Activated T-helper 17 cell treated with anti-CD3 and anti-CD28 coated beads, Interleukin-2, amount 50 U/mL, for 72 hours (primary cell): Measurements from ENCODE around the gene KCNH5. TPM values are rescaled to one million over a fixed set of nuclear protein-coding genes. Genes with fewer than 3 reads are reported as not detected.

Source experiments
- ATAC-seq: fragments of 150-1000 bp; cut with Tn5 transposase; replicated peaks from 2 replicates; pipeline ENCODE4 v1.10.0; 2021; ENCODE audit warnings: mild to moderate bottlenecking, moderate library complexity
- H3K27ac Mint-ChIP-seq: one replicate; pipeline ENCODE4 v1.8.0; 2022; ENCODE audit warnings: mixed read lengths
- H3K27me3 Mint-ChIP-seq: one replicate; pipeline ENCODE4 v1.8.0; 2022; ENCODE audit warnings: mixed read lengths
- H3K36me3 Mint-ChIP-seq: one replicate; pipeline ENCODE4 v1.8.0; 2022; ENCODE audit warnings: low read depth, mild to moderate bottlenecking, mixed read lengths
- H3K4me1 Mint-ChIP-seq: one replicate; pipeline ENCODE4 v1.8.0; 2022; ENCODE audit warnings: mixed read lengths
- H3K4me3 Mint-ChIP-seq: one replicate; pipeline ENCODE4 v1.8.0; 2022; ENCODE audit warnings: mild to moderate bottlenecking, mixed read lengths
- H3K9me3 Mint-ChIP-seq: one replicate; pipeline ENCODE4 v1.8.0; 2022; ENCODE audit warnings: mixed read lengths
- total RNA-seq, 2 donors: library from RNA; stranded (reverse); gene quantifications; one replicate each; pipeline ENCODE4 v1.2.3, GENCODE V29; 2022

Gene KCNH5
- total RNA-seq, 2 donors from 2014 or later: not detected

DNA sequence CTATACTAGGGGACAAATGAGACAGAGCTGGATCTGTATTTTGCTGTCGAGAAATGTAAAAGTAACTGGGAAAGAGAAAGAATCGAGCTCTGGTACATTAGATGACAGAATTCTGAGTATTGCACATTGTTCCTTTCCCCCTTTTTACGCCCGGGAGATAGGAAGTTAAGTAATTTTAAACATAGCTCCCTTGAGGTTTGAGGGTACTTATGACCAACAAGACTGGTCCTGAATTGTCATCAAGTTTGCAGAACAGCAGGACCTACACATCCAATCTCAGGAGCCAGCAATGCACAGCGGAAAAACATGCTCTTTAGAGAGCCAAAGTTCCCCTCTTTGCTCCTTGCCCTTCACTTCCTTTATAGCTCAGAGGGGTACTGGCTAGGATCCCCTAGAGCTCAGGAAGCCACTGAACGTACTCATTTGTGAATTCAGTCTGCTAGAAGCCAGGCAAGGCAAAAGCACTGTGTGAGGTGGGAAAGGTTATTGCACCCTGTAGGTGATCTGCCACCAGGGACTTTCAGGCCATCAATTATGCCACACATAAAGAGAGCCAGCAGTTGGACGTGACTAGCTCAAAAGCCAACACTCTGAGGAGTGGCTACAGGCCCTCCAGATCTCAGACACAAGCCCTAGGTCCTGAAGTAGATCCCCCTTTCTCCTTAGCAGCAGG is 333.8 kb downstream of the KCNH5 start:
- Mint-ChIP-seq H3K4me3 (no peak overlapping the region), H3K36me3 (no peaks in the 10 kb centered on the region), H3K9me3 (no peaks in the 10 kb centered on the region), H3K27ac (no peak overlapping the region), H3K4me1 (no peaks in the 10 kb centered on the region), H3K27me3 (no peaks in the 10 kb centered on the region)
- no peak for ATAC-seq

DNA sequence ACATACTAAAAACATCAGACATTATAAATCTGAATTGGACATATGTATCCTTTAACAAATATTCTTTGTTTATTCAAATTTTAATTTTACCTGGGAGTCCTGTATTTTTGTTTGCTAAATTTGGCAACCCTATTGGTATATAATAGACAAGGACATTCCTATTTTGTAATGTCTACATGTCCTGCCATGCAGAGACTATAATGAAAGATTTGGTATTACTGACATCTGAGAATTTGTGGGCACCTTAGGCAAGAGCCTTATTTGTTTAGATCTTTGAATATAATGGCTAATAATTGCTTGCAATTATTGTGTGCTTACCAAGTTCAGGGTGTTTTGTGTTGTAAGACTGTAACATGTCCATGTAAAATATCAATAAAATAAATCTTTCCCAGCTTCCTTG is 334.4 kb downstream of the KCNH5 start:
- Mint-ChIP-seq H3K4me1 (no peaks in the 10 kb centered on the region), H3K27ac (no peak overlapping the region), H3K4me3 (no peak overlapping the region), H3K36me3 (no peaks in the 10 kb centered on the region), H3K9me3 (no peaks in the 10 kb centered on the region), H3K27me3 (no peaks in the 10 kb centered on the region)
- ATAC-seq: no peak

DNA sequence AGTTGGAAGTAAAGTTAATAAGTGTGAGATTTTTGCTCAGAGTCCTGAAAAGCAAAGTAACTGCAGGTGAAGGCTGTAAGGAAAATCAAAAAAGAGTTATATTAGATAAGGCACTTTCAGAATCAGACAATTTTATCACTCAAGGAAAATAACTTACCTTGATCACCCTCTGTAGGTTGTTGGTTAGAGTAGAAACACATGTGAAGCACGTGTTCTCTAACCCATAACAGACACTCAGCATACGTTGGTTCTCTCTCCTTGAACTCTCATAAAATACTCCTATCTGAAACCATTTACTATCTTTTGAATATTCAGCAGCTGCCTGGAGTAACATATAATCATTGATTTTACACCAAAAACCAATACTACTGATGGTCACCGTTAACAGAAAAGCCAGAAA is 335.5 kb downstream of the KCNH5 start:
- no peak overlapping the region for H3K27ac Mint-ChIP-seq
- no peaks in the 10 kb centered on the region for H3K4me1 Mint-ChIP-seq
- H3K9me3 Mint-ChIP-seq: no peaks in the 10 kb centered on the region
- no peak for ATAC-seq
- no peaks in the 10 kb centered on the region for H3K27me3 Mint-ChIP-seq
- H3K36me3 Mint-ChIP-seq: no peaks in the 10 kb centered on the region
- H3K4me3 Mint-ChIP-seq: no peak overlapping the region

DNA sequence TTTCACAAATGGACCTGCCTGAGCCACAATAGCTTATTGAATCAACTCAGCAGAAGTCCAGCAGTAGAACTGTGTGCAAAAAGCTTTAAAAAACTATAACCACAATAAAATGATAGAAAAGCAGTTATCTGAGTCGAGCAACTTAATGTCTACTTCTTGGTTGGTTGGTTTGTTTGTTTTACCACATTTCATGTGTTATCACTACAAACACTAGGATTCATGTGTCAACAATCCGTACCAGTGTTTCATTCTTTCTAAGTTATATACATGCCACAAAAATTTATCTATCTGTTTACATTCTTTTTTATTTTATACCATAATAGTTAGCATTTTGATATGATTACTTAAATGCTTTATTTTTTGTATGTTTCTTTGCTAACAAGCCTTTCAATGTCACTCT is 339.0 kb downstream of the KCNH5 start:
- no peak for ATAC-seq
- Mint-ChIP-seq H3K36me3 (no peaks in the 10 kb centered on the region), H3K27me3 (no peaks in the 10 kb centered on the region), H3K9me3 (no peaks in the 10 kb centered on the region), H3K27ac (no peak overlapping the region), H3K4me3 (no peak overlapping the region), H3K4me1 (no peaks in the 10 kb centered on the region)

DNA sequence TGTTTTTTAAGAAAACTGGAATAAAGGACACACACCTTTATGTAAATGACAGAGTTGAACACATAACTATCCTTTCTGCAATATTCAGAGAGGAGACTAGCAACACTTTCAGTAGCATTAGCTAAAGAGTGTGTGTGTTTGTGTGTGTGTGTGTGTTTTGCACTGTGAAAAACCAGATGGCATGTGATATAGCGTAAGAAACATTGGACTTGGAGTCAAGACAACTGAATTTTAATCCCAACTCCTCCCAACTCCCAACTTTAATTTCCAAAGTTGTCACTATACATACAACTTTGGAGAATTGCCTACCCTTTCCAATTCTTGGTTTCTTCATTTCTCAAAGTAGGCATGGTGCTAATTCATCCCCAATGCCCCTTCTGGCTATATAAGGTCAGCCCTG is 347.8 kb downstream of the KCNH5 start:
- Mint-ChIP-seq H3K9me3 (peaks cover 3% of the 10 kb centered on the region), H3K4me1 (no peaks in the 10 kb centered on the region), H3K27ac (no peak overlapping the region), H3K36me3 (no peaks in the 10 kb centered on the region), H3K27me3 (no peaks in the 10 kb centered on the region), H3K4me3 (no peak overlapping the region)
- ATAC-seq: no peak

DNA sequence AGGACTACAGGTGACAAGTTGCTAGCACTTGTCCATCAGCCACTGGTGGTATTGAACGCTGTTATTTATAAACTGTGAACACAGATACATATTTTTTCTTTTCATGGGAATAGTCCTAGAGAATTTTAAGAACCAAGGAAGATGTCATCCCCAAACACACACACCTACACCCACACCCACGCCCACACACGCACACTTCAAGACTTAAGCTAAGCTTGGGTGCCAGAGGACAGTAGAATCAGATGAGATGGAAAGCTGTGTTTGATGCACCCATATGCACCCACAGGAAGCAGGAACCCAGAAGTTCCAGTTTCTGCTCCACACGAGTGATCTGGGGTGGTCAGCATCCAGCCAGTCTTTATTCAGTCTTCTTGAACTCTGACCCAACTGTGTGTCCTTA is 348.3 kb downstream of the KCNH5 start:
- no peak overlapping the region for H3K27ac Mint-ChIP-seq
- H3K4me3 Mint-ChIP-seq: no peak overlapping the region
- peaks cover 3% of the 10 kb centered on the region for H3K9me3 Mint-ChIP-seq
- no peaks in the 10 kb centered on the region for H3K36me3 Mint-ChIP-seq
- no peaks in the 10 kb centered on the region for H3K27me3 Mint-ChIP-seq
- no peak for ATAC-seq
- no peaks in the 10 kb centered on the region for H3K4me1 Mint-ChIP-seq

DNA sequence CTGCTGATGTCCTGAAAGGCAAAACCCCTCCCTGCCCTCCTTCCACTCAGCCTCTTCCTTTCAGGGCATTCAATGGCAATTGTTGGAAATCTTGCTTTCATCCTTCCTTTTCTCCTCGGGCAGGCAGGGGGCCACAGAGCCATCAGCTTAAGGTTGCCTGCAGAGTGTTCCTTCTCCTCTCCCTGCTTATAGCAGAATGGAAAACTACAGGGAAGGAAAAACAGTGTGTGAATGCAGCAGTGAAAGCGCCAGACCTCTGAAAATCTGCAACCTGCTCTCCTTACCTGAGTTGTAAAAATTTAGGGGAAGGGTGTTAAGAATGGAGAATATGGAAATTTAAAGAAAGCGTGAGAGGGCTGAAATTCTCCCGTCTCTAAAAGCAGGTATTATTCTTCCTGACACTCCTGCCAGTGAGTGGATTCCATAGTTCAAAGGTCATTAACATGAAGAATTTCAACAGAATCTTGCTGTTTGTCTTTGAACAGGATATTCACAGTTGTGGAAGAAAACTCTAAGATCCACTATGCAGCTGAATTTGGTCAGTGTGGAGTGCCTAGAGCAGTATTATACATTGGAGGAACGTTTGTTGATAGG is 348.8 kb downstream of the KCNH5 start:
- Mint-ChIP-seq H3K4me3 (no peak overlapping the region), H3K9me3 (peaks cover 3% of the 10 kb centered on the region), H3K27me3 (no peaks in the 10 kb centered on the region), H3K4me1 (no peaks in the 10 kb centered on the region), H3K27ac (no peak overlapping the region), H3K36me3 (no peaks in the 10 kb centered on the region)
- no peak for ATAC-seq

DNA sequence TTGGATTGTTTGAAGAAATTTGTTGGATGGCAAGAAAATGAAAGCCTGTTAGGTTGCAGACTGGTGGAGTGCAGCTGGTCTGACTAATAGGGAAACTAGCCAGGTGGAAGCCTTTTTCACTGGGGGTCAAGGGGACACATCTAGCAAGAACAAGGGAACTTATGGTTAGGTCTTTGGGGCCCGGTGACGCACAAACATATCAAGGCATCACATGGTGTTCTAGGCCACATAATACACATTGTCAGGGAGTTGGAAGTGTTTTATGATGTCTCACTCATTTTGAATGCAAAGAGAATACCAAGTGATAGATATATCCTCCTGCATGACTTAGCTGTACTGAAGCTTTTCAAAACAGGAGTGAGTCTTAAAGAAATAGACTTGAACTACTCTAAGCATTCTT is 351.2 kb downstream of the KCNH5 start:
- peaks cover 8% of the 10 kb centered on the region for H3K9me3 Mint-ChIP-seq
- H3K36me3 Mint-ChIP-seq: no peaks in the 10 kb centered on the region
- ATAC-seq: no peak

DNA sequence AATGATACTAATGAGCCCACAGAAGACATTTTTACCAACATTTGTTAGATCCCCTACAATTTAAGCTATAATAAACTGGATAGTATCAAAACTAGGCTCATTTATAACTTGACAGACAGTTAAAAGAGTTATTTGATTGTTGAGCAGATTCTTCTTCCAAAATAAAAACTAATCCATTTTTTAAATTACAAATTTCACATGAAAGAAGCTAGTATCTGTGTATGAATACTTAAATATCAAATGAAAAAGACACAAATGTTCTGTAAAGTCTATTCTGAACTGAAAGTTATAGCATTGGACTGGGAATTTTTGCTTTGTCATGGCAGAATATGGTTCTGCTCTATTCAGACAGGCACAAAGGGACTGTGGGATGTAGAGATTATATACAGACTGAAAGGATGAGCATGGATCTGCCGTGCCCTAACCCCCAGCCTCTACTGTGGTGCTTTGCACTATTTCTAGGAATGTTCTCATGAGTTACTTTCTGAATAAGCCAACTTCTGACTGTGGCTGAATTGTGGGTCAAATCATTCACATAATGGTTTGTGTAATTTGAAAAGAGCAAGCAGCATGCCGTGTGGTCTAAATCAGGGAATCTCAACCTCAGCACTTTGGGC is 352.7 kb downstream of the KCNH5 start:
- Mint-ChIP-seq H3K4me1 (no peaks in the 10 kb centered on the region), H3K27me3 (no peaks in the 10 kb centered on the region), H3K36me3 (no peaks in the 10 kb centered on the region), H3K27ac (no peak overlapping the region), H3K9me3 (peaks cover 13% of the 10 kb centered on the region), H3K4me3 (no peak overlapping the region)
- no peak for ATAC-seq

More for the DNA sequence above, 351.2 kb downstream of the KCNH5 start:
- Mint-ChIP-seq H3K4me3 (no peak overlapping the region), H3K4me1 (no peaks in the 10 kb centered on the region), H3K27me3 (no peaks in the 10 kb centered on the region), H3K27ac (no peak overlapping the region)

DNA sequence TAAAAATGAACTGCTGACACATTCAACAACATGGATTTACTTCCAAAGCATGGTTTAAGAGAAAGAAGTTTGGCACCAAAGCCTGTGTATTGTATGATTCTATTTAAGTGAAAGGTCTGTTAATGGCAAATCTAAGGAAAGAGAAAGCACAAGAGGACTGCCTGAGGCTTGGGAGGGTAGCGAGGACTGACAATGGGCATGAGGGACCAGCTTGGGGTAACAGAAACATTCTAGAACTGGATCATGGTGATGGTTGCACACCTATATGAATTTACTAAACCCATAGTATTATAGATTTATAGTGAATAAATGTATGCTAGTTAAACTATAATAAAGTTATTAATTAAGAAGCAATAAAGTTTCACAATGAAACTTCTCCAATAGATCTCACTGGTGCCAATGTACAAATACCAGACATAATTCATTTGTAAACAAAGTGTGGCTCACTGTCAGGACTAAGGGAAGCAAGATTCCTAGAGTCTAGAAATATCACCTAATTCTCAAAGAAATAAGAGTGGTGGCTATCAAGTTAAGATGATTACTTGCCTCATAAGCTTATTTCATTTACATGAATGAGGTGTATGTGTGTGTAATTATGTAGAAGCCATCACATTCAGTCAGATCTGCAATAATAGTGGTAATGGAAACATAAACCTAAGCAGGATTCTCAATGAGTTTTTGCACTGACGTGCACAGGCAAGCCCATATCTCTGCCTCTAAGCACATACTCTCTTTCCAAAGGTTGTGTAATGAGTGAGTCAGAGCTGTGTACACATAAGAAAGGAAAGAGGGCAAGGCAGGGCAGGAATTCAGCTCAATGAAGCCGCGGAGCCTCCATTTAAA is 353.4 kb downstream of the KCNH5 start:
- no peaks in the 10 kb centered on the region for H3K36me3 Mint-ChIP-seq
- no peaks in the 10 kb centered on the region for H3K27me3 Mint-ChIP-seq
- no peak overlapping the region for H3K4me3 Mint-ChIP-seq
- peaks cover 13% of the 10 kb centered on the region for H3K9me3 Mint-ChIP-seq
- H3K27ac Mint-ChIP-seq: no peak overlapping the region
- ATAC-seq: no peak
- no peaks in the 10 kb centered on the region for H3K4me1 Mint-ChIP-seq

DNA sequence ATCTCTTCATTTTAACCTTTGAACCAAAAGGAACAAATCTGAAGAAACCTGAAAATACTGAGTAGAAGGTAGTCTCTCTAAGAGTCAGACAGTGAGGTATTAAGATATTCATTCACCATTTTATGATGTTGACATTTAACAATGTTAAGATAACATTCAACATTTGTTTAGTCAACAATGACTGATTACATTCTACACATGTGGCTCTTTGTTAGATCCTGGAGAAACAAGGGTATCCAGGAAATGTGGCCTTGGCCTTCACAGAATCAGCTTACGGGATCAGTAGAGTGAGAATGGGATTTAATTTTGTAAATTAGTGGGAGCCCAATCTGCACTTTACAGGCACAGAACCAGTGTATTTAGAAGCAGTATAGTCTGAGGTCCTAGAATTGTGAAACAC is 355.5 kb downstream of the KCNH5 start:
- no peaks in the 10 kb centered on the region for H3K27me3 Mint-ChIP-seq
- no peak for ATAC-seq
- H3K27ac Mint-ChIP-seq: no peak overlapping the region
- H3K4me1 Mint-ChIP-seq: no peaks in the 10 kb centered on the region
- H3K36me3 Mint-ChIP-seq: no peaks in the 10 kb centered on the region
- peaks cover 13% of the 10 kb centered on the region for H3K9me3 Mint-ChIP-seq
- no peak overlapping the region for H3K4me3 Mint-ChIP-seq

DNA sequence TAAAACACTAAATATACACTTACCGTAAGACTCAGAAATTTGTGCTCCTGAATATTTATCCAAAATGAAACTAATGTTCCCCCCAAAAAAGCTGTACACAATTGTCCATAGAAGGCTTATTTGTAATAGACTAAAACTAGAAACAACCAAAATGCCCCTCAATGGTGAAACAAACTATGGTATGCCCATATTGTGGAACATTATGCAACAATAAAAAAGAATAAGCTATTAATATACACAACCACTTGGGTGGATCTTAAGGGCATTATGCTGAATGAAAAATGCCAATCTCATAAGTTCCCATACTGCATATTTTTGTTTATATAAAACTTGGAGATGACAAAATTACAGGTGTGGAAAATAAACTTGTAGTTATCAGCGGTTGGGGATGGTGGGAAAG is 357.4 kb downstream of the KCNH5 start:
- Mint-ChIP-seq H3K4me1 (no peaks in the 10 kb centered on the region), H3K36me3 (no peaks in the 10 kb centered on the region), H3K9me3 (peaks cover 9% of the 10 kb centered on the region), H3K27me3 (no peaks in the 10 kb centered on the region), H3K4me3 (no peak overlapping the region), H3K27ac (no peak overlapping the region)
- no peak for ATAC-seq

DNA sequence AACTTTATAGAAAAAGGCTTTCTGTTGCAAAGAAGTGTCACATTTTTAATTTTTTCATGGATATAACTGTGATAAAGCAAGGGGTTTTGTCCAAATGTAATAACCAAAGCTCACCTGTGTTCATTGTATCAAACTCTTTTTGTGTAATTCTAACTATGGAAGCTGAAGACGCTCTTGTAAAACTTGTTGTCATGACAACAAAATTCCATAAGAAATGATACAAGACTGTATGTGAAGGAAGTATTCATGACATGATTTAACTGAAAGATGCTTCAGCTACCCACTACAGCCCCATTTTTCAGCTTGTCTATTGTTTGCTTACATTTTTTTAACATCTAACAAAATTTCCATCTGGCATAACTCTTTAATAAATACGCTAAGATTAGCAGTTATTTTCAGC is 360.9 kb downstream of the KCNH5 start:
- no peak overlapping the region for H3K4me3 Mint-ChIP-seq
- H3K4me1 Mint-ChIP-seq: no peaks in the 10 kb centered on the region
- no peak overlapping the region for H3K27ac Mint-ChIP-seq
- H3K9me3 Mint-ChIP-seq: peaks cover 13% of the 10 kb centered on the region
- H3K36me3 Mint-ChIP-seq: no peaks in the 10 kb centered on the region
- ATAC-seq: no peak
- H3K27me3 Mint-ChIP-seq: no peaks in the 10 kb centered on the region

DNA sequence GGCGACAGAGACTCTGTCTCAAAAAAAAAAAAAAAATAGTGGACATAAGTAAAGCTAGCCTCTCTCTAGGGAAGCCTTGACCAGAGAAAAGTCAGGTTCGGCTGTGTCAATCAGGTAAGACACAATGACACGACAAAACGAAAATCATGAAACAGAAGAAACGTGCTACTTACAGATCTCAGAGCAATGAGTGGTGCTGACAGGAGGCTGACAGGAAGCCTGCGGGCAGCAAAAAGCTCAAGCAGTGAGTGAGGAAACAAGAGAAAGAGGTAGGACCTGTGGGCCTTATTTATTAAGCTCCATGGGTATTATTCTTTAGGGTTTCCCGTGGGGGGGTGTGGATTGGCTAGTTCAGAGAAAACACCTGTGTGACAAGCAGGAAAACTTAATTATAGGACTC is 363.1 kb downstream of the KCNH5 start:
- no peaks in the 10 kb centered on the region for H3K4me1 Mint-ChIP-seq
- H3K36me3 Mint-ChIP-seq: no peaks in the 10 kb centered on the region
- ATAC-seq: no peak
- H3K27me3 Mint-ChIP-seq: no peaks in the 10 kb centered on the region
- peaks cover 6% of the 10 kb centered on the region for H3K9me3 Mint-ChIP-seq
- H3K27ac Mint-ChIP-seq: no peak overlapping the region
- no peak overlapping the region for H3K4me3 Mint-ChIP-seq
